Medulla oblongata (tissue), 1 donor: Measurements from ENCODE around the gene NKX1-2.
A peak's percentile ranks its signal among the peaks of the same experiment; 100 is the strongest.
"Not testable (repeated sequence)": the region's sequence is repeated elsewhere in the genome, so short reads cannot be mapped to it uniquely, and the experiment has no call there.

Source experiments
- DNase-seq: peaks from one replicate; pipeline ENCODE4 v3.0.0-alpha.2; 2015; ENCODE audit errors: extremely low spot score

The NKX1-2 gene

GRCh38 chr10:124451276-124451675, 1.4 kb upstream of the NKX1-2 start:
- no peak for DNase-seq

GRCh38 chr10:124450783-124451057, 885 bp upstream of the NKX1-2 start:
- no peak for DNase-seq

GRCh38 chr10:124449170-124450011, 444 bp downstream of the NKX1-2 start:
- DNase-seq = no peak

- DNase-seq = no peak
Observed at GRCh38 chr10:124448696-124449169, 1.1 kb downstream of the NKX1-2 start.

- DNase-seq = no peak
Observed at GRCh38 chr10:124447751-124448466, 1.9 kb downstream of the NKX1-2 start.

GRCh38 chr10:124446830-124447750, 2.7 kb downstream of the NKX1-2 start:
- no peak for DNase-seq

- DNase-seq = not testable (repeated sequence)
Observed at GRCh38 chr10:124441694-124442093, 8.1 kb downstream of the NKX1-2 start.

- DNase-seq = no peak
Observed at GRCh38 chr10:124436191-124436638, 13.6 kb downstream of the NKX1-2 start.

- DNase-seq = not testable (repeated sequence)
Observed at GRCh38 chr10:124435683-124436082, 14.2 kb downstream of the NKX1-2 start.

GRCh38 chr10:124433461-124433860, 16.4 kb downstream of the NKX1-2 start:
- no peak for DNase-seq

- no peak for DNase-seq
Observed at GRCh38 chr10:124430077-124430476, 19.8 kb downstream of the NKX1-2 start.

- no peak for DNase-seq
Observed at GRCh38 chr10:124429576-124429975, 20.3 kb downstream of the NKX1-2 start.

GRCh38 chr10:124428207-124428777, 21.5 kb downstream of the NKX1-2 start:
- DNase-seq = no peak

- DNase-seq = no peak
Observed at GRCh38 chr10:124425227-124425962, 24.4 kb downstream of the NKX1-2 start.

GRCh38 chr10:124423813-124424212, 26.0 kb downstream of the NKX1-2 start:
- DNase-seq = no peak

- DNase-seq = no peak
Observed at GRCh38 chr10:124422742-124423141, 27.1 kb downstream of the NKX1-2 start.

GRCh38 chr10:124420254-124420653, 29.6 kb downstream of the NKX1-2 start:
- DNase-seq = no peak

- DNase-seq = no peak
Observed at GRCh38 chr10:124419635-124420034, 30.2 kb downstream of the NKX1-2 start.

- DNase-seq = peak; percentile 98
Observed at GRCh38 chr10:124418726-124419501, 30.9 kb downstream of the NKX1-2 start, which contains the start of gene OAT. OAT (minus strand) TSS chr10:124418923; CDS start chr10:124412171, 6,752 bp downstream.
